Liver (tissue), 9 donors: ENCODE data around the gene TSHZ2. TPM values are rescaled to one million over a fixed set of nuclear protein-coding genes. Genes with fewer than 3 reads are reported as not detected.

ENCODE experiments used
- DNase-seq: peaks from one replicate; pipeline ENCODE4 v3.0.0-alpha.2; 2017; ENCODE audit warnings: low spot score
- H3K27ac ChIP-seq, 2 donors: one replicate each; pipeline ENCODE4 v1.7.0; 2013; ENCODE audit warnings: inconsistent platforms in 2 of 2, low read length in 2 of 2, control low read depth in 1 of 2, low read depth in 1 of 2, mild to moderate bottlenecking in 1 of 2
- H3K27me3 ChIP-seq, 4 donors: one replicate each; pipeline versions ENCODE4 v1.6.1 to v1.7.0; 2013; ENCODE audit warnings: low read length in 3 of 4, inconsistent platforms in 1 of 4, mild to moderate bottlenecking in 1 of 4, moderate library complexity in 1 of 4; ENCODE audit not compliant: control insufficient read depth in 4 of 4, insufficient read depth in 4 of 4
- H3K36me3 ChIP-seq, 4 donors: one replicate each; pipeline versions ENCODE4 v1.6.1 to v1.7.0; 2013; ENCODE audit warnings: low read length in 3 of 4, mild to moderate bottlenecking in 3 of 4, low read depth in 1 of 4, moderate library complexity in 1 of 4; ENCODE audit not compliant: control insufficient read depth in 4 of 4, insufficient read depth in 3 of 4
- H3K4me1 ChIP-seq, 4 donors: one replicate each; pipeline versions ENCODE4 v1.6.1 to v1.7.0; 2013; ENCODE audit warnings: low read length in 3 of 4, mild to moderate bottlenecking in 3 of 4, moderate library complexity in 1 of 4; ENCODE audit not compliant: control insufficient read depth in 4 of 4, insufficient read depth in 4 of 4
- H3K4me3 ChIP-seq, 3 donors: one replicate each; pipeline versions ENCODE4 v1.6.1 to v1.7.0; 2013; ENCODE audit warnings: low read length in 3 of 3, control low read depth in 1 of 3, low read depth in 1 of 3, mild to moderate bottlenecking in 1 of 3
- H3K9ac ChIP-seq, 2 donors: one replicate each; pipeline ENCODE4 v1.7.0; 2013; ENCODE audit warnings: low read length in 2 of 2, mild to moderate bottlenecking in 2 of 2, moderate library complexity in 2 of 2, control low read depth in 1 of 2, low read depth in 1 of 2
- H3K9me3 ChIP-seq, 4 donors: one replicate each; pipeline versions ENCODE4 v1.6.1 to v1.7.0; 2013; ENCODE audit warnings: low read length in 3 of 4; ENCODE audit not compliant: control insufficient read depth in 4 of 4
- ATF3 ChIP-seq: IDR thresholded peaks from 2 replicates; pipeline ENCODE4 v1.6.1; 2016; ENCODE audit warnings: antibody characterized with exemption
- EGR1 ChIP-seq, 2 donors: IDR thresholded peaks; 2 replicates each; pipeline ENCODE4 v1.6.1; 2016 to 2018; ENCODE audit warnings: antibody characterized with exemption in 2 of 2, low read depth in 2 of 2
- FOXA1 ChIP-seq: IDR thresholded peaks from 2 replicates; pipeline ENCODE4 v1.6.1; 2016; ENCODE audit warnings: antibody characterized with exemption
- FOXA2 ChIP-seq: IDR thresholded peaks from 2 replicates; pipeline ENCODE4 v1.6.1; 2016; ENCODE audit warnings: antibody characterized with exemption
- GABPA ChIP-seq, 2 donors: IDR thresholded peaks in 1 of 2; conservative IDR thresholded peaks in 1 of 2; 2 replicates each; pipeline ENCODE4 v1.6.1; 2016; ENCODE audit warnings: antibody characterized with exemption in 2 of 2, mild to moderate bottlenecking in 1 of 2, moderate library complexity in 1 of 2
- HNF4A ChIP-seq, 2 donors: conservative IDR thresholded peaks; 2 replicates each; pipeline ENCODE4 v1.6.1; 2016; ENCODE audit warnings: antibody characterized with exemption in 2 of 2, mild to moderate bottlenecking in 2 of 2
- HNF4G ChIP-seq: IDR thresholded peaks from 2 replicates; pipeline ENCODE4 v1.6.1; 2016; ENCODE audit warnings: antibody characterized with exemption
- NR2F2 ChIP-seq: IDR thresholded peaks from 2 replicates; pipeline ENCODE4 v1.6.1; 2016; ENCODE audit warnings: antibody characterized with exemption
- RAD21 ChIP-seq, 2 donors: IDR thresholded peaks; 2 replicates each; pipeline ENCODE4 v1.6.1; 2016; ENCODE audit warnings: antibody characterized with exemption in 2 of 2, mild to moderate bottlenecking in 2 of 2
- RXRA ChIP-seq, 2 donors: IDR thresholded peaks; 2 replicates each; pipeline ENCODE4 v1.6.1; 2017 to 2018; ENCODE audit warnings: antibody characterized with exemption in 2 of 2, mild to moderate bottlenecking in 1 of 2
- SP1 ChIP-seq: IDR thresholded peaks from 2 replicates; pipeline ENCODE4 v1.6.1; 2018; ENCODE audit warnings: antibody characterized with exemption, mild to moderate bottlenecking
- TAF1 ChIP-seq: conservative IDR thresholded peaks from 2 replicates; pipeline ENCODE4 v1.6.1; 2016; ENCODE audit warnings: antibody characterized with exemption, mild to moderate bottlenecking
- YY1 ChIP-seq: IDR thresholded peaks from 2 replicates; pipeline ENCODE4 v1.6.1; 2016; ENCODE audit warnings: antibody characterized with exemption, mild to moderate bottlenecking
- WGBS: extraction: QIAGEN DNeasy Blood & Tissue Kit; methylation state at CpG from one replicate; pipeline ENCODE4 v1.1.7; 2013; 5-methylcytosine and 5-hydroxymethylcytosine counted together
- polyA plus RNA-seq, 2 donors: library from polyadenylated mRNA; stranded (reverse) in 1 of 2; unstranded in 1 of 2; fragments of 200-250 nt in 1 of 2; fragments of >200 nt in 1 of 2; fragmentation: Nextera tagmentation in 1 of 2; extraction: Ambion mirVana in 1 of 2; gene quantifications; one replicate each; pipeline versions ENCODE4 v1.2.1 to v1.2.3, GENCODE V29; 2013 to 2015
- total RNA-seq, 2 donors: library from RNA; depleted of rRNA; stranded (reverse); fragments of >200 nt; gene quantifications; one replicate each; pipeline ENCODE4 v1.2.3, GENCODE V29; 2014
- TF ChIP-seq, protein P1 (sequence below): fragments of 150-350 bp; IDR thresholded peaks from 2 replicates; pipeline ENCODE4 v1.5.1; 2017; ENCODE audit warnings: improper control_type of control experiment, low read depth, low read length; ENCODE audit not compliant: missing input control
- TF ChIP-seq, protein P2 (sequence below): IDR thresholded peaks from 2 replicates; pipeline ENCODE4 v1.6.1; 2016; ENCODE audit warnings: antibody characterized with exemption
- TF ChIP-seq, protein P3 (sequence below): IDR thresholded peaks from 2 replicates; pipeline ENCODE4 v1.6.1; 2016; ENCODE audit warnings: antibody characterized with exemption
- TF ChIP-seq, protein P4 (sequence below): IDR thresholded peaks from 2 replicates; pipeline ENCODE4 v1.6.1; 2016; ENCODE audit warnings: antibody characterized with exemption, mild to moderate bottlenecking
- donor health status: healthy.
- donor health status: healthy.
- donor health status: healthy.
- donor health status: healthy.
- donor health status: healthy.

TSHZ2 gene
- total and polyA plus RNA-seq, 4 donors = 2.9 to 11.3 (median 7.8) TPM

DNA sequence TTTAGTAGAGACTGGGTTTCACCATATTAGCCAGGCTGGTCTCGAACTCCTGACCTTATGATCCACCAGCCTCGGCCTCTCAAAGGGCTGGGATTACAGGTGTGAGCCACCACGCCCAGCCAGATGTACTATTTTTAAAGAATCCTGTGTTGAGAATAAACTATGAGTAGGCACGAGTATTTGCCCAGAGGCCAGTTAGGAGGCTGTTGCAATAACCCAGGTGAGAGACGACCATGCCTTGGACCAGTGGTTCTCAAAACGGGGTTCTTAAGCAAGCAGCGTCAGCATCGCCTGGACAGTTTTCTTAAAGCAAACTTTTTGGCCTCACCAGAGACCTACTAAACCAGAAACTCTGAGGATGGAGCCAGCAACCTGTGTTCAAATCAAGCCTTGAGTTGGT, 362.7 kb downstream of the TSHZ2 start:
- WGBS = 94% methylated on average over 8 of the region's 8 CpGs
- Histone ChIP-seq H3K9me3 (no peaks in the 10 kb centered on the region), H3K27ac (no peak overlapping the region), H3K4me3 (no peak overlapping the region), H3K36me3 (no peaks in the 10 kb centered on the region), H3K27me3 (no peaks in the 10 kb centered on the region), H3K9ac (no peak overlapping the region), H3K4me1 (no peaks in the 10 kb centered on the region)
- TF ChIP-seq, protein P1, sequence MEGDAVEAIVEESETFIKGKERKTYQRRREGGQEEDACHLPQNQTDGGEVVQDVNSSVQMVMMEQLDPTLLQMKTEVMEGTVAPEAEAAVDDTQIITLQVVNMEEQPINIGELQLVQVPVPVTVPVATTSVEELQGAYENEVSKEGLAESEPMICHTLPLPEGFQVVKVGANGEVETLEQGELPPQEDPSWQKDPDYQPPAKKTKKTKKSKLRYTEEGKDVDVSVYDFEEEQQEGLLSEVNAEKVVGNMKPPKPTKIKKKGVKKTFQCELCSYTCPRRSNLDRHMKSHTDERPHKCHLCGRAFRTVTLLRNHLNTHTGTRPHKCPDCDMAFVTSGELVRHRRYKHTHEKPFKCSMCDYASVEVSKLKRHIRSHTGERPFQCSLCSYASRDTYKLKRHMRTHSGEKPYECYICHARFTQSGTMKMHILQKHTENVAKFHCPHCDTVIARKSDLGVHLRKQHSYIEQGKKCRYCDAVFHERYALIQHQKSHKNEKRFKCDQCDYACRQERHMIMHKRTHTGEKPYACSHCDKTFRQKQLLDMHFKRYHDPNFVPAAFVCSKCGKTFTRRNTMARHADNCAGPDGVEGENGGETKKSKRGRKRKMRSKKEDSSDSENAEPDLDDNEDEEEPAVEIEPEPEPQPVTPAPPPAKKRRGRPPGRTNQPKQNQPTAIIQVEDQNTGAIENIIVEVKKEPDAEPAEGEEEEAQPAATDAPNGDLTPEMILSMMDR = no peak
- TF ChIP-seq NR2F2 (no peak), EGR1 (IDR thresholded peaks at IDR 0.05; ENCODE audit: low read depth in 2 of 2) (no peak), HNF4A (conservative IDR thresholded peaks at IDR 0.05) (no peak)
- DNase-seq = no peak

DNA sequence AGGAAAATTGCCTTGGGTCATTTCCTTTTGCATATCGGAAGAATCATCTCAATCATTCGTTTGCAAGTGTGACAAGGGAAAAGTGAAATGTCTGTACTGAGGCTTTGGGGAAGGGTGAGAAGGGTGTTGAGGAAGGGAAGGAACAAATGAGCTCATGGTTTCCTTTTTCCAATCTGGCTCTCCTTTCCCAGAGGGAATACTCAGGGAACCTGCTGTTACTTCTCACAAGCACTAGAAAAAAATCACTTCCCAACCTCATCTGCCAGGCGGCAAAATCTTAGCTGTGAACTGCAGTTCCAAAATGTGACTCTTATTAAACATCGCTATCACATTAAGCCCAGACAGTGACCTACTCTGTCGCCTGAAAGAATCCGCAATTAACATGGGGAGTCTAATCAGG, 363.4 kb downstream of the TSHZ2 start:
- no peak overlapping the region for H3K9ac ChIP-seq
- 87% methylated on average over 6 of the region's 6 CpGs for WGBS

DNA sequence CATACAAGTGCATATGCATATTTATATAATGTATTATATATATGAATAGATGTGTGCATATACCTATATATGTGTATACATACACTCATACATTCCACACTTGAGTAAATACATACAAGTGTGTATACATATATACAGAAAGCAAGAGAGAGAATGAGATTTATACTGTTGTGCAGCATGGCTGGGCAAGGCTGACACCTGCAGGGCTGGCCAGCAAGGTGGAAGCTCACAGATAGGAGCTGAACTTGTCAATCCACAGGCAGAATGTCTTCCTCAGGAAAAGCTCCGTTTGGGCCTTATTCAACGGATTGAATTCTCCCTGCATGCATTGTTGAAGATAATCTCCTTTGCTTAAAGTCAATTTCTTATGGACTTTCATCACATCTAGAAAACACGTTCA, 364.7 kb downstream of the TSHZ2 start:
- no peak overlapping the region for H3K9ac ChIP-seq
- H3K27me3 ChIP-seq = no peaks in the 10 kb centered on the region
- no peak overlapping the region for H3K4me3 ChIP-seq
- no peaks in the 10 kb centered on the region for H3K36me3 ChIP-seq
- H3K27ac ChIP-seq = no peak overlapping the region
- no peaks in the 10 kb centered on the region for H3K4me1 ChIP-seq
- 83% methylated on average over 3 of the region's 3 CpGs for WGBS
- no peaks in the 10 kb centered on the region for H3K9me3 ChIP-seq
- no peak for DNase-seq
- no peak for TF ChIP-seq FOXA1
- TF ChIP-seq RXRA (IDR thresholded peaks at IDR 0.05) = no peak
- no peak for TF ChIP-seq NR2F2
- TF ChIP-seq YY1 = no peak
- no peak for TF ChIP-seq FOXA2
- TF ChIP-seq, protein P2, sequence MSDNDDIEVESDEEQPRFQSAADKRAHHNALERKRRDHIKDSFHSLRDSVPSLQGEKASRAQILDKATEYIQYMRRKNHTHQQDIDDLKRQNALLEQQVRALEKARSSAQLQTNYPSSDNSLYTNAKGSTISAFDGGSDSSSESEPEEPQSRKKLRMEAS = no peak
- no peak for TF ChIP-seq ATF3
- no peak for TF ChIP-seq HNF4G
- no peak for TF ChIP-seq GABPA (IDR thresholded peaks at IDR 0.05 in 1 of 2, conservative IDR thresholded peaks at IDR 0.05 in 1 of 2)
- TF ChIP-seq, protein P3, sequence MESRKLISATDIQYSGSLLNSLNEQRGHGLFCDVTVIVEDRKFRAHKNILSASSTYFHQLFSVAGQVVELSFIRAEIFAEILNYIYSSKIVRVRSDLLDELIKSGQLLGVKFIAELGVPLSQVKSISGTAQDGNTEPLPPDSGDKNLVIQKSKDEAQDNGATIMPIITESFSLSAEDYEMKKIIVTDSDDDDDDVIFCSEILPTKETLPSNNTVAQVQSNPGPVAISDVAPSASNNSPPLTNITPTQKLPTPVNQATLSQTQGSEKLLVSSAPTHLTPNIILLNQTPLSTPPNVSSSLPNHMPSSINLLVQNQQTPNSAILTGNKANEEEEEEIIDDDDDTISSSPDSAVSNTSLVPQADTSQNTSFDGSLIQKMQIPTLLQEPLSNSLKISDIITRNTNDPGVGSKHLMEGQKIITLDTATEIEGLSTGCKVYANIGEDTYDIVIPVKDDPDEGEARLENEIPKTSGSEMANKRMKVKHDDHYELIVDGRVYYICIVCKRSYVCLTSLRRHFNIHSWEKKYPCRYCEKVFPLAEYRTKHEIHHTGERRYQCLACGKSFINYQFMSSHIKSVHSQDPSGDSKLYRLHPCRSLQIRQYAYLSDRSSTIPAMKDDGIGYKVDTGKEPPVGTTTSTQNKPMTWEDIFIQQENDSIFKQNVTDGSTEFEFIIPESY = no peak
- TF ChIP-seq, protein P4, sequence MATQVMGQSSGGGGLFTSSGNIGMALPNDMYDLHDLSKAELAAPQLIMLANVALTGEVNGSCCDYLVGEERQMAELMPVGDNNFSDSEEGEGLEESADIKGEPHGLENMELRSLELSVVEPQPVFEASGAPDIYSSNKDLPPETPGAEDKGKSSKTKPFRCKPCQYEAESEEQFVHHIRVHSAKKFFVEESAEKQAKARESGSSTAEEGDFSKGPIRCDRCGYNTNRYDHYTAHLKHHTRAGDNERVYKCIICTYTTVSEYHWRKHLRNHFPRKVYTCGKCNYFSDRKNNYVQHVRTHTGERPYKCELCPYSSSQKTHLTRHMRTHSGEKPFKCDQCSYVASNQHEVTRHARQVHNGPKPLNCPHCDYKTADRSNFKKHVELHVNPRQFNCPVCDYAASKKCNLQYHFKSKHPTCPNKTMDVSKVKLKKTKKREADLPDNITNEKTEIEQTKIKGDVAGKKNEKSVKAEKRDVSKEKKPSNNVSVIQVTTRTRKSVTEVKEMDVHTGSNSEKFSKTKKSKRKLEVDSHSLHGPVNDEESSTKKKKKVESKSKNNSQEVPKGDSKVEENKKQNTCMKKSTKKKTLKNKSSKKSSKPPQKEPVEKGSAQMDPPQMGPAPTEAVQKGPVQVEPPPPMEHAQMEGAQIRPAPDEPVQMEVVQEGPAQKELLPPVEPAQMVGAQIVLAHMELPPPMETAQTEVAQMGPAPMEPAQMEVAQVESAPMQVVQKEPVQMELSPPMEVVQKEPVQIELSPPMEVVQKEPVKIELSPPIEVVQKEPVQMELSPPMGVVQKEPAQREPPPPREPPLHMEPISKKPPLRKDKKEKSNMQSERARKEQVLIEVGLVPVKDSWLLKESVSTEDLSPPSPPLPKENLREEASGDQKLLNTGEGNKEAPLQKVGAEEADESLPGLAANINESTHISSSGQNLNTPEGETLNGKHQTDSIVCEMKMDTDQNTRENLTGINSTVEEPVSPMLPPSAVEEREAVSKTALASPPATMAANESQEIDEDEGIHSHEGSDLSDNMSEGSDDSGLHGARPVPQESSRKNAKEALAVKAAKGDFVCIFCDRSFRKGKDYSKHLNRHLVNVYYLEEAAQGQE = no peak
- TF ChIP-seq EGR1 (IDR thresholded peaks at IDR 0.05; ENCODE audit: low read depth in 2 of 2) = no peak
- no peak for TF ChIP-seq SP1
- TF ChIP-seq RAD21 (IDR thresholded peaks at IDR 0.05) = no peak
- TF ChIP-seq HNF4A (conservative IDR thresholded peaks at IDR 0.05) = no peak
- TF ChIP-seq, protein P1 = no peak
- TF ChIP-seq TAF1 = no peak

More for the DNA sequence above, 363.4 kb downstream of the TSHZ2 start:
- no peak overlapping the region for H3K4me3 ChIP-seq
- H3K9me3 ChIP-seq = no peaks in the 10 kb centered on the region
- no peaks in the 10 kb centered on the region for H3K27me3 ChIP-seq
- DNase-seq = no peak
- no peak overlapping the region for H3K27ac ChIP-seq
- H3K36me3 ChIP-seq = no peaks in the 10 kb centered on the region
- no peaks in the 10 kb centered on the region for H3K4me1 ChIP-seq
- no peak for TF ChIP-seq HNF4G
- TF ChIP-seq YY1 = no peak
